ENCODE measurements around the gene ZFYVE9. TPM values are rescaled to one million over a fixed set of nuclear protein-coding genes. Genes with fewer than 3 reads are reported as not detected.

ZFYVE9 gene
- total RNA-seq, 1 donor from 2014 or later: 25.6 TPM

GRCh38 chr1:52123622-52124021, 18.3 kb upstream of the ZFYVE9 start:
- no peaks in the 10 kb centered on the region for H3K4me1 Mint-ChIP-seq (ENCODE audit: low read depth, unreplicated experiment)
- H3K27ac Mint-ChIP-seq (ENCODE audit: unreplicated experiment): no peak overlapping the region
- H3K36me3 Mint-ChIP-seq (ENCODE audit: unreplicated experiment): no peaks in the 10 kb centered on the region
- no peak overlapping the region for H3K4me3 Mint-ChIP-seq (ENCODE audit: unreplicated experiment)
- H3K27me3 Mint-ChIP-seq (ENCODE audit: unreplicated experiment): no peaks in the 10 kb centered on the region
- DNase-seq: no peak
- TF ChIP-seq, protein P1, sequence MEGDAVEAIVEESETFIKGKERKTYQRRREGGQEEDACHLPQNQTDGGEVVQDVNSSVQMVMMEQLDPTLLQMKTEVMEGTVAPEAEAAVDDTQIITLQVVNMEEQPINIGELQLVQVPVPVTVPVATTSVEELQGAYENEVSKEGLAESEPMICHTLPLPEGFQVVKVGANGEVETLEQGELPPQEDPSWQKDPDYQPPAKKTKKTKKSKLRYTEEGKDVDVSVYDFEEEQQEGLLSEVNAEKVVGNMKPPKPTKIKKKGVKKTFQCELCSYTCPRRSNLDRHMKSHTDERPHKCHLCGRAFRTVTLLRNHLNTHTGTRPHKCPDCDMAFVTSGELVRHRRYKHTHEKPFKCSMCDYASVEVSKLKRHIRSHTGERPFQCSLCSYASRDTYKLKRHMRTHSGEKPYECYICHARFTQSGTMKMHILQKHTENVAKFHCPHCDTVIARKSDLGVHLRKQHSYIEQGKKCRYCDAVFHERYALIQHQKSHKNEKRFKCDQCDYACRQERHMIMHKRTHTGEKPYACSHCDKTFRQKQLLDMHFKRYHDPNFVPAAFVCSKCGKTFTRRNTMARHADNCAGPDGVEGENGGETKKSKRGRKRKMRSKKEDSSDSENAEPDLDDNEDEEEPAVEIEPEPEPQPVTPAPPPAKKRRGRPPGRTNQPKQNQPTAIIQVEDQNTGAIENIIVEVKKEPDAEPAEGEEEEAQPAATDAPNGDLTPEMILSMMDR (IDR thresholded peaks at IDR 0.05; ENCODE audit: partially characterized antibody, unreplicated experiment): no peak
- H3K9me3 Mint-ChIP-seq (ENCODE audit: unreplicated experiment): peaks cover 3% of the 10 kb centered on the region

- H3K4me3 Mint-ChIP-seq (ENCODE audit: unreplicated experiment): no peak overlapping the region
Measured at GRCh38 chr1:52125736-52126359, 16.0 kb upstream of the ZFYVE9 start.

DNA sequence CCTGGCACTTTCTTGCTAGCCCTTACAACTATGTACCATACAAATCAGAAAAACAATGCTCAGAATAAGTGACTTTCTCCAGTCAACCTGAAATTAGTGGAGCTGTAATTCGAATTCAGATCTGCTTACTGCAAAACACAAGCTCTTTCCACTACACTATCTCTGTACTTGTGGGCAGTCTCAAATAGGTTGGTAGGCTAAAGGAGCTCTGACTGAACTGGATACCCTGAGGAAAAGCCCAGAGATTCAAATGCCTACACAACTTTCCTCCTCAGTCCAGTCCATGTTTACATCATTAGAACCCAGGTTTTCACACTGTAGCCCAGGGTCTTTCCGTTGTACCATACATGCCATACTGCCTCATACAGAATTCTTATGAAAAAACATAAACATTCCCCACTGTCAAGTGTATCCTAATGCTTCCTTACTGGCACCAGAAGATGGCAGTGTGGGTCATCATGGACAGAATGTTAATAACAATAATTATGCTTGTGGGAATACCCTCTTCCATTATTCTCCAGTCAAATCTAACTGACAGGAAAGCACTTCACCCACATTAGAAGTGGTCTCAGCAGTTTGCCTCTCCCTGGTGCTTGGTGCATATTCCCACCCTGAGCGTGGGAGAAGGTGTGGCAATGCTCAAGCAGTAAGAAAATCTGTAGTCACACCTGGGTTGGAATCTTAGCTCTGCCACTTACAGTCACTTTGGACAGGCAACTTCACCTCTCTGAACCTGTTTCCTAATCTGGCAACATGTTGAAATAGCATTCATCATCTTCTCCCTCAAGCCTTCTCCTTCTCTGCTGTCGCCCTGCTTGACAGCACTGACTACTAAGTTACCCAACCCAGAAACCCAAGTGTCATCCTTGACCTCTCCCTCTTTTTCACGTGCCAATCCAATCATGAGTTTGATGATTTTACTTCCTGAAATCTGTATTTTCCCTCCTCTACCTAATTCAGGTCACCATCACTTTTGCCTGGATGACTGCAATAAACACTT, 14.4 kb upstream of the ZFYVE9 start:
- H3K36me3 Mint-ChIP-seq (ENCODE audit: unreplicated experiment): no peaks in the 10 kb centered on the region
- no peak for DNase-seq
- no peaks in the 10 kb centered on the region for H3K27me3 Mint-ChIP-seq (ENCODE audit: unreplicated experiment)
- no peaks in the 10 kb centered on the region for H3K4me1 Mint-ChIP-seq (ENCODE audit: low read depth, unreplicated experiment)
- no peak overlapping the region for H3K27ac Mint-ChIP-seq (ENCODE audit: unreplicated experiment)
- peak overlapping the region; percentile 10 for H3K4me3 Mint-ChIP-seq (ENCODE audit: unreplicated experiment)
- TF ChIP-seq, protein P1 (IDR thresholded peaks at IDR 0.05; ENCODE audit: partially characterized antibody, unreplicated experiment): no peak
- H3K9me3 Mint-ChIP-seq (ENCODE audit: unreplicated experiment): no peaks in the 10 kb centered on the region

More at GRCh38 chr1:52125736-52126359, 16.0 kb upstream of the ZFYVE9 start:
- no peaks in the 10 kb centered on the region for H3K4me1 Mint-ChIP-seq (ENCODE audit: low read depth, unreplicated experiment)
- no peak for DNase-seq
- no peak overlapping the region for H3K27ac Mint-ChIP-seq (ENCODE audit: unreplicated experiment)
- no peaks in the 10 kb centered on the region for H3K36me3 Mint-ChIP-seq (ENCODE audit: unreplicated experiment)
- H3K27me3 Mint-ChIP-seq (ENCODE audit: unreplicated experiment): no peaks in the 10 kb centered on the region
- TF ChIP-seq, protein P1 (IDR thresholded peaks at IDR 0.05; ENCODE audit: partially characterized antibody, unreplicated experiment): no peak
- H3K9me3 Mint-ChIP-seq (ENCODE audit: unreplicated experiment): no peaks in the 10 kb centered on the region

- Mint-ChIP-seq H3K4me3 (ENCODE audit: unreplicated experiment) (no peak overlapping the region), H3K9me3 (ENCODE audit: unreplicated experiment) (no peaks in the 10 kb centered on the region), H3K27me3 (ENCODE audit: unreplicated experiment) (peaks cover 3% of the 10 kb centered on the region), H3K4me1 (ENCODE audit: low read depth, unreplicated experiment) (peaks cover 1% of the 10 kb centered on the region), H3K27ac (ENCODE audit: unreplicated experiment) (no peak overlapping the region), H3K36me3 (ENCODE audit: unreplicated experiment) (no peaks in the 10 kb centered on the region)
- TF ChIP-seq, protein P1 (IDR thresholded peaks at IDR 0.05; ENCODE audit: partially characterized antibody, unreplicated experiment): no peak
- no peak for DNase-seq
Measured at GRCh38 chr1:52139817-52140540, 1.9 kb upstream of the ZFYVE9 start.

Measured in glutamatergic neuron (in vitro differentiated cells).